RPMI8226 (cell line): Measurements from ENCODE around the gene VEGFC.

Source experiments
- DNase-seq: peaks from one replicate; pipeline ENCODE4 v3.0.0-alpha.2; 2015

The VEGFC gene, protein sequence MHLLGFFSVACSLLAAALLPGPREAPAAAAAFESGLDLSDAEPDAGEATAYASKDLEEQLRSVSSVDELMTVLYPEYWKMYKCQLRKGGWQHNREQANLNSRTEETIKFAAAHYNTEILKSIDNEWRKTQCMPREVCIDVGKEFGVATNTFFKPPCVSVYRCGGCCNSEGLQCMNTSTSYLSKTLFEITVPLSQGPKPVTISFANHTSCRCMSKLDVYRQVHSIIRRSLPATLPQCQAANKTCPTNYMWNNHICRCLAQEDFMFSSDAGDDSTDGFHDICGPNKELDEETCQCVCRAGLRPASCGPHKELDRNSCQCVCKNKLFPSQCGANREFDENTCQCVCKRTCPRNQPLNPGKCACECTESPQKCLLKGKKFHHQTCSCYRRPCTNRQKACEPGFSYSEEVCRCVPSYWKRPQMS

DNA sequence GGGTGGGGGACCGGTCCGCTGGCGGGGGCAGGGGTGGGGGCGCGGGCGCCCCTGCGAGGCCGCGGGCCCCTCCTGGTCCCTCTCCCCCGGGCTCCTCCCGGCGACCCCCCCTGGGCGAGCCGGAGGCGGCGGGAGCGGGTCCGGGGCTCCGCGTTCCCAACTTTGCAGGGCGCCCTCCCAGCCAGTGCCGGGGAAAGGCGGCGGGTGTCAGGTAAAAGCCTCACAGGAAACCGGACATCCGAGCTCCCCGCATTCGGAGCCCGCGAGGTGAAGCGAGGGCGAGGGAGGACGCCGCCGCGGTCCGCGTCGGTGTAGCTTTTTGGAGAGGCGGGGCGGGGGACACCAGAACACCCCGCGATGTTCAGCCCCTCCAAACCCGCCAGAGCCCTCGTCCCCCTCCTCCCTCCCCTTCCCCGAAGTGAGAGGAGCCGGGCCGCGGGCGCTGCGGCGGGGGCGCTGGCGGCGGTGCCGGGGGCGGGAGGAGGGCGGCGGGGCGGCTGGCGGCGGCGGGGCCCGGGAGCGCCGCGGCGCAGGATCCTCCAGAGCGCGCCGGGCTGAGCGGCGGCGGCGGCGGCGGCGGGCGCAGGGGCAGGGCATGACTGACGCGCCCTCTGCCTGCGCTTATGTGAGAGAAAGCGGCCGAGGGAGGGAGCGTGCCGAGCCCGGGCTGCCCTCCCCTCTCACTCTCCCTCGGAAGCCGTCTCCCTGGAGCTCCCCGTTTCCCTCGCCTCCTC, at the start of gene VEGFC:
Gene VEGFC, minus strand, starts transcription at position 597 of the 734 bp plus-strand sequence. CDS start 611 bp downstream, outside the sequence.
- peak; percentile 15 for DNase-seq

DNA sequence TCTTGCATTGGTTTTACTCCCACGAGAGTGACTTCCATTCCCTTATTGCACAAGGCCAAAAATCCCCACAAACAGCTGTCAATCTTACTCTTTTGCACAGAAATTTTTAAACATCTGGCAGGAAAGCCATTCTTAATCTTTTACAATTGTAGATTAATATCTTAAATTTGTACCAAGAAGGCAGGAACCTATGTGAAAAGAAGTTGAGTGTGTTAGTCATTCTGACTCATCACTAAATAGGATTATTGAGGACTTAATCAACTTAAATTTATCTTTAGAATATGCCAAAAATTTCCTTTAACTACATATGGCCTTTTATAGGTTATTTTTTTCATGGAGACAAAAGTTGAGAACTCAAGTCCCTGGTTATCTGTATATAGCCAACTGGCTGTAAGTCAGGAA, 49.0 kb upstream of the VEGFC start:
- no peak for DNase-seq

GRCh38 chr4:176840166-176840565, 47.4 kb upstream of the VEGFC start:
- no peak for DNase-seq

GRCh38 chr4:176839656-176840055, 46.9 kb upstream of the VEGFC start:
- no peak for DNase-seq

GRCh38 chr4:176838601-176839433, 46.1 kb upstream of the VEGFC start:
- DNase-seq, result no peak

GRCh38 chr4:176837169-176837895, 44.6 kb upstream of the VEGFC start:
- no peak for DNase-seq

DNA sequence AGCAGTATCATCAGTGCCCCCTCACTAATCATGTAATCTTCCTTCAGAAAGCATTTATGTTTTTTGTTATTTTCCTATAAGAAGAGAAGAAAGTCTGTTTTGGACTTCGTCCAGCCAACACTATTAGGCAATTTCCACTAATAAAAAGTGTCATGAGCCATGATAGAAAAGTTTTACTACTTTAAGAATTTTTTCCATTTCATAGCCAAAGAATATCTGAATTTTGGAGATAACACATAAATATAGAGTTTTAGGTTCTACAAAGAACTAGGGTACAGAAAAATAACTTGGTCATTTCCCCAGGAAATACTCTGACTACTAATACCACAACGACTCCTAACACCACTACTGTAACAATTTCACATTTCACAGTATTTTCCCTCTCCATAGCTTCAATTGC, 41.8 kb upstream of the VEGFC start:
- DNase-seq, result no peak

DNA sequence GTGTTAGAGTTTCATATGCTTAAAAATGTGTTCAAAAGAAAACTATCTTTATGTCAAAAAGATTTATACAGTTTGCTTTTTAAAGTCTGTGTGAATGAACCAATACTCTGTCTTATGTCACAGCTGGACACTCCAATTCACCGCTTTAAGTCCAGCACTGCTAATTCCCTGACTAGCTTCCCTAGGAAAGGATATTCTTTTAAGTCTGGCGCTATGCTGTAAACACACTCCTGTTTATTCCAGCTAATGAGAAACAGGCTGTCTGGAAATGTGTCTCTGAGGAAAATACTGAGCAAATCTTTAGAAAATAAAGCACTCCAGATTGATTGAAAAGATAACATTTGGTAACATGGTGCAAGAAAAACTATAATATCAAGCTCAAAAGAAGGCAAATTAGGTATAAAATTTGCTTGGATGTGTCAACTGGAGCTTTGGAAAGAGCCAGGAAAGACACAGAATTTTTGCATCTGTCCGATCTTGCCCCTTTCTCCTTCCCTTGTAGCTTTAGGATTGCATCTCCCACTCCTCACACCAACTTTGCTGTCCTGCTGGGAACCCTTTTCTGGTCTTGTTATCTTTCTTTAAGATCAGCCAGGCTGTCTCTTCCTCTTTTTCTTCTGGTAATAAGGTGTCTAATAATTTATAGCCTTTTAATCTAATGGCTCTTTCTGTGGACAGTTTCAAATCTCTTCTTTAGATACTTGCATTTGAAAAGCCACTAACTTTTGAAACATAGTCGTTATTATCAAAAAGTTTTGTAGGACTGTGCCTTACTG, 40.9 kb upstream of the VEGFC start:
- no peak for DNase-seq

- no peak for DNase-seq
These were observed 38.2 kb upstream of the VEGFC start for GRCh38 chr4:176830971-176831370.

GRCh38 chr4:176825586-176825985, 32.9 kb upstream of the VEGFC start:
- DNase-seq, result no peak

DNA sequence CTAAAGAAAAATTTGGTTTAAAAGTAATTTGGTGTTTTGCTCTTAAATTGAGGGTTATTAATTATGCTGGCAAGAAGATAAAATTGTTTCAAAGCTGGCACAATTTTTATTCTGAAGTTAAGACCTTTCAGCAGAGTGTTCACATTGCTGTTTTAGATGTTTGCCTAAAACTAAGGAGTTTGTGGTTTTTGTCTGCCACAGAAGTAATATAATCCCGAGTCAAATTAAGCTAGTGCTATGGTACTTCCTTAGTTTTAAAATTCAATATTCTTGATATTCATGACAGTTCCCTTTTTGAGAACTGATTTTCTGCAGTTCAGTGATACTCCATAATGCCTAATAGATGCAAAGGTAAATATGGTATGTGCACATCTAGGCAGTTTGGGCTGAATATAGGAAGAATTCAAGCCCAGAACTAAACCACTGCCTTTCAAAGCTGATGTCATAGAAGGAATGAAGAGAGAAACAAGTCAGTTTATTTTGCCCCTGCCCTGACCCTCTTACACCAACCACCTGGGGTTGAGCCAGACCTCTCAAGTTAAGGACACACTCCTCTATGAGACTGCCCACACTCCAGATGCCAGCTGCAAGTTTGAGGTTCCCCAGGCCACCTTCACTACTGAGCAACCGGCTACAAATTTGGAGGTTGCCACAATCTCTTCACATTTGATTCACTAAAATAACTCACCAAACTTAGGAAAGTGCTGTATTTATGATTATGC, 32.1 kb upstream of the VEGFC start:
- DNase-seq, result no peak

DNA sequence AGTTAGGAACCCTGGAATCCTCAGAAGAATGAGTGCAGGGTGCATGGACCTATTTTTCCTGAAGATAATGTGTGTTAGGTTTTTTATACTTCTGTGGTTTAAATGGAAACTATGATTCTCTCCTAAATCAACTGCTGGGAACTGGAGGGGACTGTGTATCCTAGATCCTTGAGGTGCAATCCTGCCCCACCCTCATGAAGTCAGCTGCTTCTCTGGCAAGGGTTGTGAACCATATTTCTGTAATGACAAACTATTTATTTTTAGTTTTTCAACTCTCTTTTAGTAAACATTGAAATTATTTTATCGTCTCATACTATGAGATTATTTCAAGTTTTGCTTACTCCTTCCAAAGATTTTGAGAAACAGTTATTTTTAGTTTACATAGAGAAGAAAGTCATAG, 25.8 kb upstream of the VEGFC start:
- no peak for DNase-seq

- DNase-seq, result no peak
These were observed 24.5 kb upstream of the VEGFC start for GRCh38 chr4:176817204-176817603.

DNA sequence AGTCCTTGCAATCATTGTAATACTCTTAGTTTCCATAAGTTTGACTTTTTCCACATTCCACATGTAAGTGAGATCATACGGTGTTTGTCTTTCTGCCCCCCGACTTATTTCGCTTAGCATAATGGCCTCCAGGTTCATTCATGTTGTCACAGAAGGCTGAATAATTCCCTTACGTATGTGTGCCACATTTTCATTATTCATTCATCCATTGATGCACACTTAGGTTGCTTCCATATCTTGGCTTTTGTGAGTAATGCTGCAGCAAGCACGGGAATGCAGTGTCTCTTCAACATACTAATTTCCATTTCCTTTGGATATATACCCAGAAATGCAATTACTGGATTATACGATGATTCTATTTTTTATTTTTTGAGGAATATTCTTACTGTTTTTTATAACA, 22.0 kb upstream of the VEGFC start:
- DNase-seq, result no peak

- no peak for DNase-seq
These were observed 17.9 kb upstream of the VEGFC start for GRCh38 chr4:176810481-176811249.

GRCh38 chr4:176806778-176807375, 14.2 kb upstream of the VEGFC start:
- no peak for DNase-seq

GRCh38 chr4:176805155-176805554, 12.4 kb upstream of the VEGFC start:
- DNase-seq, result no peak

DNA sequence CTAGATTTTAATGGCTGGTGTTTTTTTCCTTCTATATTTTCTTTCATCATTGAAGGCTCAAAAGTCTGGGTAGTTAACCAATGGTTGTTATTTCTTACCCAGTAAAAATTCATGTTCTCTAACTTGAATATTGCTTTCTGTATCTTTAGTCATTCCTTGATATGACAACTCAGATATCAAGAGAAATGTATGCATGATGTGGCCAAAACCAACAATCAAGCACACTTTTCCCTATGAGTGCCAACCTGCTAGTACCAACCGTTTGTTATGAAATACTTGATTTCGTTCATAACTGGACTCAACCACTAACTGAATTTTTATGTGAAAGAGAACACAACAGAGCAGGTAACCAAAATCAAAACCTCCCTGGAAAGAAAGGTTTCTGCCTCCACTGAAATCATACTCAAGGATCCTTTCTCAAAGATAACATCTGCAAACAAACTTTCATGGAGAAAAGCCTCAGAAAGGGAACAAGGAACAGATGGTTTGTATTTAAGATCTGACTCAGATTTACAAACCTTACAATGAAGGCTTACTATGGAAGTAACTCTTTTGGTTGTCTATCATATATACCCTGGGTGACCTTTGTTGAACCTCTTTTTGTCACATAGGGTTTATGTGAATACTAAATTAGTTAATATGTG, 8.3 kb upstream of the VEGFC start:
- DNase-seq, result no peak

GRCh38 chr4:176799653-176800052, 6.9 kb upstream of the VEGFC start:
- no peak for DNase-seq
